Posterior vena cava (tissue), 2 donors: Measurements from ENCODE around the gene FAM193B. TPM values are rescaled to one million over a fixed set of nuclear protein-coding genes. Genes with fewer than 3 reads are reported as not detected.
A peak's percentile ranks its signal among the peaks of the same experiment; 100 is the strongest.
"Not testable (repeated sequence)": the region's sequence is repeated elsewhere in the genome, so short reads cannot be mapped to it uniquely, and the experiment has no call there.

Experiments
- DNase-seq: peaks from one replicate; pipeline ENCODE4 v3.0.0-alpha.2; 2020; ENCODE audit warnings: low spot score
- intact Hi-C, 2 donors: fragments of 100-400 bp; cut with DNase I; formaldehyde crosslinking; loops; one replicate each; pipeline versions ENCODE4 v1.14.1 to v1.14.2; 2022 to 2023
- total RNA-seq, 2 donors: library from RNA; stranded (reverse); fragmentation: NEBNext Ultra II Directional; extraction: Animal tissue kit (Norgen Biotek cat#: 25700); gene quantifications; one replicate each; pipeline ENCODE4 v1.2.1, GENCODE V29; 2021
- donor health status: DM: yes; HTN: yes; CAD: no.
- donor health status: DM: yes; HTN: yes; CAD: no.

Gene FAM193B
- total RNA-seq, 2 donors from 2014 or later: 33.6 to 36.5 TPM

GRCh38 chr5:177494346-177495195 is 59.8 kb downstream of the FAM193B start:
- peak; percentile 96 for DNase-seq
- intact Hi-C loops: loop anchor here (1.0 to 5.0 kb wide), 2 partner anchors 8 to 102 kb away; no protein-coding TSS in a partner anchor

- no peak for DNase-seq
- intact Hi-C loops: loop anchor here in 1 of 2 donors (1.0 kb wide), 1 partner anchor 8 kb away; no protein-coding TSS in a partner anchor
Observed at GRCh38 chr5:177493795-177494345, 60.5 kb downstream of the FAM193B start.

- no peak for DNase-seq
- intact Hi-C loops: no loop called here
Observed at GRCh38 chr5:177492841-177493240, 61.5 kb downstream of the FAM193B start.

DNA sequence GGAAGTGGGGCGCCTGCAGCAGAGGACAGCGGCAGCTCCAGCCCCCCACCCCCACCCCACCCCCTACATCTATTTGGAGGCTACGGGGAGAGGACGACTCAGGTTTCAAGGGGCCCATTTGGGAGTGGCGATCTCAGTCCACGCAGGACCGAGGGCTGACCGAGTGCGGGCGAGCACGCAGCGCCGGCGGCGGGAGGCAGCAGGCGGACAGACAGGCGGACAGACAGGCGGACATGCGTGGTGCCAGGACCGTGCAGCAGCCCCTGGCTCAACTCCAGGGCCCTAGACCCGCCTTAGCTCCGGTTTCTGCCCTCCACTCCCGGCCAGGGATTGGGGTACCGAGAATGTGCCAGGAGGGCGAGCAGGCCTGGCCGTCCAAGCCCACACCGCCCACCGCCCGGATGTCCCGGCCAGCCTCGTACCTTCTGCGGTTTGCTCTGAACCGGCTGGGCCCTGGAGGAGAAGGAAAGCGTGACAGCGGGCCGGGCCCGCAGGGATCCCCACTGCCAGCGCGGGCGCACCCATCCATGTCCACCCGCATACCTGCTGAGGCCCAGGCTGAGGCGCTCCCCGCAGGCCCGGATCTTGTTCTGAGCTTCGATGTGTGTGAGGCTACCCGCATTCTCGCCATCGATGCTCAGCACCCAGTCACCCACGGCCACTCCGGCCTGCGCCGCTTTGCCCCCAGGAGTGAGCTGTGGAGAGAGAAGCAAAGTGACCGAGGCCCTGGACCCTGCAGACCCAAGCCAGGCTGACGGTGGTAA is 62.2 kb downstream of the FAM193B start:
- DNase-seq: no peak
- intact Hi-C loops: no loop called here

- intact Hi-C loops: no loop called here
Observed at GRCh38 chr5:177491429-177491945, 62.9 kb downstream of the FAM193B start.

DNA sequence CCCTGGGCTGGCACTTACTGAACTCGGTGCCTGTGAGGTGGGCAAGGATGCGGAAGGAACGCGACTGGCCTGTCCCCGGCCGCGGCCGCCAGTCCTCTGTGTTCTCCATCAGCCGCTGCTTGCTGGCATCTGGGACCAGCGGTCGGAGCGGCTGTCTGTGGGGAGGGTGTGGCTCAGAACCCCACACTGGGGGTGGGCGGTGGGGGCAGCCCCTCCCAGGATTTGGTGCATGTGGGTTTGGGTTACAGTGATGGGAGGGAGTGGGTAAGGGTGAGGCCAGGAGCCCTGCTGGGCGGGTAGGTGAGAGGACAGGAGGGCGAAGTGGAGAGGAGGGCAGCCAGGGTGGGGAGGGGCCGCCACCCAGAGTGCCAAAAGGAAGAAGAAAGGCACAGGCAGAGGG is 63.4 kb downstream of the FAM193B start:
- intact Hi-C loops: no loop called here

More at GRCh38 chr5:177491429-177491945, 62.9 kb downstream of the FAM193B start:
- DNase-seq: no peak

GRCh38 chr5:177490311-177490991 is 63.9 kb downstream of the FAM193B start:
- DNase-seq: no peak
- intact Hi-C loops: no loop called here

More for the DNA sequence above, 63.4 kb downstream of the FAM193B start:
- DNase-seq: no peak

- intact Hi-C loops: no loop called here
- no peak for DNase-seq
Observed at GRCh38 chr5:177489119-177489716, 65.1 kb downstream of the FAM193B start.

GRCh38 chr5:177487975-177488374 is 66.4 kb downstream of the FAM193B start:
- intact Hi-C loops: no loop called here
- no peak for DNase-seq

- no peak for DNase-seq
- intact Hi-C loops: no loop called here
Observed at GRCh38 chr5:177487144-177487543, 67.2 kb downstream of the FAM193B start.

GRCh38 chr5:177486256-177486655 is 68.1 kb downstream of the FAM193B start:
- intact Hi-C loops: no loop called here

GRCh38 chr5:177485753-177486152 is 68.6 kb downstream of the FAM193B start:
- DNase-seq, intact Hi-C loops: not testable (repeated sequence)

More at GRCh38 chr5:177486256-177486655, 68.1 kb downstream of the FAM193B start:
- DNase-seq: no peak

DNA sequence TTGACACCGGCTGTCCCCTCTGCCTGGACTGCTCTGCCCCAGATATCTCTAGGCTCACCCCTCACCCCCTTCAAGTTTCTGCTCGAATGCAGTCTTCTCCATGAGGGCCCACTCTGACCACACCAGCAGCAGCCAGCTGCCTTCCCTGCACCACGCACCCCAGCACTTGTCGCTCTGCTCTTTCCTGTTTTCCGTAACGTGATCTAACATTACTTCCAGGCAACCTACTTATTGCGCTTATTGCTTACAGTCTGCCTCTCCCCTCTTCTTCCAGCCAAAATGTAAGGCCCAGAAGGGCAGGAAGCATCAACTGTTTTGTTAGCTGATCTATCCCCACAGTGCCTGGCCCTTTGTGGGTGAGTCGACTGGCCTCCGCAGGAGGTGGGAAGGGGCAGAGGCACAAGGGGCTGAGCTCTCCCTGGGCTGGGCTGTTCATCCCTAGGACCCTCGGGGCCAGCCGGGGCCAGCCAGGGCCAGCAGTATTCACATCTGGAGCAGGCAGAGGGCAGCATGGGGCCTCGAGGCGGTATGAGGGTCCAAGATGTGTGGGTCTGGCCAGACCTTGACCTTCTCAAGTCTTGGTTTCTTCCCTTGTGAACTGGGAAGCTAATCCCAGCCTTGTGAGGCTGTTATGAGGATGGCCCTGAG is 69.3 kb downstream of the FAM193B start:
- intact Hi-C loops: no loop called here

GRCh38 chr5:177483994-177484901 is 70.1 kb downstream of the FAM193B start:
- intact Hi-C loops: no loop called here
- DNase-seq: no peak

More for the DNA sequence above, 69.3 kb downstream of the FAM193B start:
- no peak for DNase-seq

- DNase-seq: no peak
- intact Hi-C loops: no loop called here
Observed at GRCh38 chr5:177483042-177483441, 71.3 kb downstream of the FAM193B start.

DNA sequence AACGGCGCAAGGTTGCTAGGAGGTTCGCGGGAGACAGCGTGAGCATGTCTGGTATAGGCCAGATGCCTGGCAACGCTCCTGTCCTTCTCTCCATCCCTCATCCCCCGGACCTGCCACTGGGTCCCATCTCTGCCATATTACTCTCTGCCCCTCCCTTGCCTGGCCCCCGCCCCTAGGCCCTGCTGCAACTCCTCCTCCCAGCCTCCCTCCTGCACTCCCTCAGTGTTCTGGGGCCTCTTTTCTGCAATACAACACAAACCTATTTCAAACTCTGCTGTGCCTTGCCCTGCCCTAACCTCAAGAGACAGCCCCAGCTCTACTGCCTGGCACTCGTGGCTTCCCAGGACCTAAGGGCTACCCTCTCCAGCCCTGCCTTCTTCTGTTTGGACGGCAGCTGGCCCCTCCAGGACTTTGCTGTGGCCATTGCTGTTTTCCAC is 72.0 kb downstream of the FAM193B start:
- DNase-seq: no peak

DNA sequence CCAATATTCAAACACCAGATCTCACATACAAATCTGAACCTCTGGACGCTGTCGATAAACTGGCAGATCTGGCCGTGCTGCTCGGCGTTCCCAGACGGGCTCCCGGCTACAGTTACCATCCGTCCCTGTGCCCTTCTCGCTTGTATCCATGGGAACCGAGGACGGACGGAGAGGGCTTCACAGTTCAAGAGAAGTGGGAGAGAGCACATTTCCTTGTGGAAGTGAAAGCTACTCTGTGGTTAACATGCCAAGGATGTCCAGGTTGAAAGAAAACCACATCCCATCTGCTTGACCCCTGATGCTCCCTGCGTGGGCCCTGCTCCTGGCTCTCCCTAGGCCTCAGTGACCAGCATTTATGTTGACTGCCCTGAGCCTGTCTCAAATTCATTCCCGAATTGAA is 74.6 kb downstream of the FAM193B start:
- intact Hi-C loops: no loop called here
- no peak for DNase-seq

More for the DNA sequence above, 72.0 kb downstream of the FAM193B start:
- intact Hi-C loops: no loop called here
